Tibial nerve (tissue), 4 donors: Measurements from ENCODE around the gene LRRN4CL. TPM values are rescaled to one million over a fixed set of nuclear protein-coding genes. Genes with fewer than 3 reads are reported as not detected.
"Not testable (repeated sequence)": the region's sequence is repeated elsewhere in the genome, so short reads cannot be mapped to it uniquely, and the experiment has no call there.

Source experiments
- DNase-seq, 2 donors: peaks; one replicate each; pipeline ENCODE4 v3.0.0-alpha.2; 2019; ENCODE audit warnings: low spot score in 2 of 2
- H3K27ac ChIP-seq, 4 donors: fragments of 200-600 bp; sonication (generic) in 3 of 4; one replicate each; pipeline ENCODE4 v1.5.1; 2017 to 2019; ENCODE audit warnings: mild to moderate bottlenecking in 1 of 4
- H3K27me3 ChIP-seq, 2 donors: fragments of 200-600 bp; sonication (generic) in 1 of 2; one replicate each; pipeline versions ENCODE4 v1.5.1 to v1.6.0; 2017 to 2019
- H3K36me3 ChIP-seq, 3 donors: fragments of 200-600 bp; sonication (generic); one replicate each; pipeline ENCODE4 v1.5.1; 2018 to 2019
- H3K4me1 ChIP-seq, 4 donors: fragments of 200-600 bp; sonication (generic) in 3 of 4; one replicate each; pipeline ENCODE4 v1.5.1; 2017 to 2019
- H3K4me3 ChIP-seq, 4 donors: fragments of 200-600 bp; sonication (generic) in 3 of 4; one replicate each; pipeline ENCODE4 v1.5.1; 2017 to 2019; ENCODE audit warnings: mild to moderate bottlenecking in 1 of 4, moderate library complexity in 1 of 4
- H3K9me3 ChIP-seq, 4 donors: fragments of 200-600 bp; sonication (generic) in 3 of 4; one replicate each; pipeline ENCODE4 v1.5.1; 2017 to 2019
- CTCF ChIP-seq, 5 experiments: fragments of 200-600 bp in 3 of 5; fragments of 450-650 bp in 2 of 5; sonication (generic) in 3 of 5; IDR thresholded peaks; one replicate each; pipeline ENCODE4 v1.5.1; 2016 to 2019; ENCODE audit warnings: antibody characterized with exemption in 5 of 5, mild to moderate bottlenecking in 3 of 5, moderate library complexity in 2 of 5
- EP300 ChIP-seq, 2 donors: sonication (generic); formaldehyde crosslinking; IDR thresholded peaks; one replicate each; pipeline ENCODE4 v1.6.1; 2017; ENCODE audit warnings: antibody characterized with exemption in 2 of 2, mild to moderate bottlenecking in 1 of 2
- POLR2A ChIP-seq, 2 donors: fragments of 450-650 bp; IDR thresholded peaks; one replicate each; pipeline ENCODE4 v1.6.1; 2017; ENCODE audit warnings: antibody characterized with exemption in 2 of 2, mild to moderate bottlenecking in 2 of 2, moderate library complexity in 2 of 2
- whole genome bisulfite sequencing, 2 donors: methylation state at CpG; one replicate each; pipeline ENCODE4 v1.1.5; 2018; 5-methylcytosine and 5-hydroxymethylcytosine counted together
- total RNA-seq, 4 donors: library from RNA; depleted of rRNA; stranded (reverse); fragments of >200 nt; gene quantifications; one replicate each; pipeline ENCODE4 v1.1.0, GENCODE V29; 2016

Gene LRRN4CL
- total RNA-seq: 10 to 100 TPM; 44.6 to 64.8 (median 48.4) TPM

- TF ChIP-seq POLR2A (IDR thresholded peaks at IDR 0.05): peak; percentile 28 to 52
- TF ChIP-seq CTCF (IDR thresholded peaks at IDR 0.05): no peak
- TF ChIP-seq EP300 (IDR thresholded peaks at IDR 0.05): peak in 1 of 2 donors; percentile 82
- peak within 1 kb of the TSS in 3 of 4 donors; percentile 64 to 81 (median 75) for H3K27ac ChIP-seq
- WGBS, 2 donors: 38 to 45% methylated on average over 11 of the region's 11 CpGs
- H3K4me3 ChIP-seq: peak within 1 kb of the TSS; percentile 19 to 47 (median 28)
- DNase-seq: peak; percentile 79 to 88
- H3K27me3 ChIP-seq: peaks cover 0 to 13% of the 10 kb centered on the region in 2 donors
- no peaks in the 10 kb centered on the region for H3K9me3 ChIP-seq
- H3K4me1 ChIP-seq: peaks cover 0 to 29% (median 5%) of the 10 kb centered on the region in 4 donors
- peaks cover 0 to 42% (median 3%) of the 10 kb centered on the region in 3 donors for H3K36me3 ChIP-seq
These were observed at the start of gene LRRN4CL for GRCh38 chr11:62689421-62690183. Gene LRRN4CL (minus strand): TSS chr11:62689530. CDS start chr11:62688508, 1,022 bp downstream.

- Histone ChIP-seq H3K27me3 (no peaks in the 10 kb centered on the region), H3K4me3 (no peak overlapping the region), H3K9me3 (no peaks in the 10 kb centered on the region), H3K4me1 (peaks cover 0 to 16% (median 0%) of the 10 kb centered on the region in 4 donors), H3K27ac (no peak overlapping the region), H3K36me3 (peaks cover 0 to 94% (median 17%) of the 10 kb centered on the region in 3 donors)
- no peak for DNase-seq
- TF ChIP-seq EP300 (IDR thresholded peaks at IDR 0.05): no peak
These were observed 47.9 kb upstream of the LRRN4CL start for GRCh38 chr11:62737196-62737595.

GRCh38 chr11:62732830-62733229 is 43.5 kb upstream of the LRRN4CL start:
- no peak for TF ChIP-seq EP300 (IDR thresholded peaks at IDR 0.05)
- TF ChIP-seq CTCF (IDR thresholded peaks at IDR 0.05): no peak
- no peak for TF ChIP-seq POLR2A (IDR thresholded peaks at IDR 0.05)
- Histone ChIP-seq H3K9me3 (no peaks in the 10 kb centered on the region), H3K27ac (no peak overlapping the region), H3K4me3 (no peak overlapping the region), H3K4me1 (peaks cover 0 to 47% (median 21%) of the 10 kb centered on the region in 4 donors), H3K36me3 (peaks cover 0 to 62% (median 16%) of the 10 kb centered on the region in 3 donors), H3K27me3 (no peaks in the 10 kb centered on the region)
- no peak for DNase-seq
- WGBS, 2 donors: 46 to 62% methylated on average over 2 of the region's 2 CpGs

- H3K9me3 ChIP-seq, H3K27me3 ChIP-seq, DNase-seq: not testable (repeated sequence)
- Histone ChIP-seq H3K27ac (peak overlapping the region in 1 of 4 donors; percentile 97), H3K4me3 (peak overlapping the region in 2 of 4 donors; percentile 12 to 96), H3K4me1 (peaks cover 0 to 57% (median 28%) of the 10 kb centered on the region in 4 donors), H3K36me3 (peaks cover 0 to 34% (median 0%) of the 10 kb centered on the region in 3 donors)
- WGBS, 2 donors: 83 to 88% methylated on average over 14 of the region's 14 CpGs
These were observed 40.7 kb upstream of the LRRN4CL start for GRCh38 chr11:62730076-62730475.

GRCh38 chr11:62728171-62728988 is 39.0 kb upstream of the LRRN4CL start, which contains the start of gene TTC9C:
Gene TTC9C (plus strand): TSS chr11:62728486. CDS start chr11:62728849, 363 bp downstream.
- peaks cover 0 to 70% (median 44%) of the 10 kb centered on the region in 4 donors for H3K4me1 ChIP-seq

More at GRCh38 chr11:62728171-62728988, 39.0 kb upstream of the LRRN4CL start, which contains the start of gene TTC9C:
- 1% methylated on average over 29 of the region's 29 CpGs for WGBS, 2 donors
- peak; percentile 88 to 95 for DNase-seq
- H3K9me3 ChIP-seq: no peaks in the 10 kb centered on the region
- H3K4me3 ChIP-seq: peak within 1 kb of the TSS; percentile 66 to 96 (median 90)
- peaks cover 0 to 22% (median 8%) of the 10 kb centered on the region in 3 donors for H3K36me3 ChIP-seq
- H3K27ac ChIP-seq: peak within 1 kb of the TSS; percentile 77 to 97 (median 90)
- TF ChIP-seq CTCF (IDR thresholded peaks at IDR 0.05): no peak
- TF ChIP-seq POLR2A (IDR thresholded peaks at IDR 0.05): peak; percentile 57 to 59
- TF ChIP-seq EP300 (IDR thresholded peaks at IDR 0.05): peak in 1 of 2 donors; percentile 90
- no peaks in the 10 kb centered on the region for H3K27me3 ChIP-seq
